Measurements from ENCODE around the gene TMEM255B. TPM values are rescaled to one million over a fixed set of nuclear protein-coding genes. Genes with fewer than 3 reads are reported as not detected.

Gene TMEM255B
- total and polyA plus RNA-seq, 2 donors (not counting 3 experiments of a cell fraction or from before 2014, with no cell fraction given) = 105 to 121 TPM

- TF ChIP-seq, protein P1, sequence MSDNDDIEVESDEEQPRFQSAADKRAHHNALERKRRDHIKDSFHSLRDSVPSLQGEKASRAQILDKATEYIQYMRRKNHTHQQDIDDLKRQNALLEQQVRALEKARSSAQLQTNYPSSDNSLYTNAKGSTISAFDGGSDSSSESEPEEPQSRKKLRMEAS (IDR thresholded peaks at IDR 0.05; ENCODE audit: insufficient read depth, insufficient read length) = no peak
- TF ChIP-seq FOS (IDR thresholded peaks at IDR 0.05; ENCODE audit: borderline replicate concordance, insufficient read depth, low read length) (no peak), POLR2AphosphoS5 (IDR thresholded peaks at IDR 0.05; ENCODE audit: insufficient read depth, low read depth, low read length) (no peak), POLR2A (IDR thresholded peaks at IDR 0.05; ENCODE audit: low read depth, low read length) (no peak), EZH2 (IDR thresholded peaks at IDR 0.05; ENCODE audit: borderline replicate concordance, low read depth, low read length, severe bottlenecking) (no peak), MYC (IDR thresholded peaks at IDR 0.05; ENCODE audit: low read depth, low read length) (no peak), GATA2 (IDR thresholded peaks at IDR 0.05; ENCODE audit: insufficient read depth, insufficient read length, low read depth, low read length) (no peak)
- Histone ChIP-seq H3K27ac (ENCODE audit: insufficient read depth, low read depth, low read length) (peak overlapping the region; percentile 36), H3K4me2 (ENCODE audit: insufficient read depth, low read length) (no peak overlapping the region), H3K36me3 (ENCODE audit: control insufficient read depth in 2 of 2, extremely low read depth in 1 of 2, insufficient read depth in 2 of 2, low read length in 2 of 2) (peaks cover 19 to 40% of the 10 kb centered on the region in 2 experiments), H3K79me2 (ENCODE audit: control insufficient read depth, insufficient read depth, low read length) (peaks cover 2% of the 10 kb centered on the region), H3K9ac (replicated peaks; ENCODE audit: extremely low read depth, insufficient read depth, low read length) (no peak overlapping the region), H3K9me3 (replicated peaks; ENCODE audit: control insufficient read depth, insufficient read depth, low read length) (no peaks in the 10 kb centered on the region), H4K20me1 (replicated peaks; ENCODE audit: control insufficient read depth, extremely low read depth, insufficient read depth, low read length) (no peaks in the 10 kb centered on the region), H3K9me1 (replicated peaks; ENCODE audit: control insufficient read depth, extremely low read depth, insufficient read depth, low read length) (no peaks in the 10 kb centered on the region), H2AFZ (ENCODE audit: low read depth, low read length) (no peak overlapping the region), H3K4me3 (replicated peaks in 1 of 3; ENCODE audit: insufficient read depth in 1 of 3, low read depth in 1 of 3, low read length in 3 of 3) (no peak overlapping the region), H3K4me1 (ENCODE audit: control insufficient read depth, extremely low read depth, insufficient read depth, low read length) (peaks cover 39% of the 10 kb centered on the region), H3K27me3 (ENCODE audit: control insufficient read depth in 2 of 2, insufficient read depth in 2 of 2, low read length in 2 of 2) (no peaks in the 10 kb centered on the region)
- BruUV-seq (replicated peaks) = no TSS peak
- CTCF ChIA-PET = interaction anchor here (1.4 kb wide), 1 partner anchor 12 kb away, joined by 3 read pairs; the partner anchor contains the start of gene TMEM255B
- dilution Hi-C loops (cut with MboI; ENCODE audit: extremely low pct_ligation_motif_present, low sequenced_read_pairs) = no loop called here
- DNase-seq (ENCODE audit: low read depth, low spot score) (no peak), FAIRE-seq (no peak)
- intact Hi-C loops (cut with micrococcal nuclease) = no loop called here
- POLR2A ChIA-PET = no interaction called here
Measured at GRCh38 chr13:113770937-113771336, 11.9 kb downstream of the TMEM255B start.

GRCh38 chr13:113771709-113772331 lies 12.8 kb downstream of the TMEM255B start:
- peak overlapping the region; percentile 15 for H3K9ac ChIP-seq (replicated peaks; ENCODE audit: extremely low read depth, insufficient read depth, low read length)
- H3K4me1 ChIP-seq (ENCODE audit: control insufficient read depth, extremely low read depth, insufficient read depth, low read length) = peaks cover 39% of the 10 kb centered on the region
- H3K27me3 ChIP-seq (ENCODE audit: control insufficient read depth in 2 of 2, insufficient read depth in 2 of 2, low read length in 2 of 2) = no peaks in the 10 kb centered on the region
- H3K4me2 ChIP-seq (ENCODE audit: insufficient read depth, low read length) = peak overlapping the region; percentile 65
- H3K27ac ChIP-seq (ENCODE audit: insufficient read depth, low read depth, low read length) = peak overlapping the region; percentile 91
- H3K79me2 ChIP-seq (ENCODE audit: control insufficient read depth, insufficient read depth, low read length) = peaks cover 2% of the 10 kb centered on the region
- DNase-seq (ENCODE audit: low read depth, low spot score) = peak; percentile 92
- no peaks in the 10 kb centered on the region for H4K20me1 ChIP-seq (replicated peaks; ENCODE audit: control insufficient read depth, extremely low read depth, insufficient read depth, low read length)
- peaks cover 17 to 33% of the 10 kb centered on the region in 2 experiments for H3K36me3 ChIP-seq (ENCODE audit: control insufficient read depth in 2 of 2, extremely low read depth in 1 of 2, insufficient read depth in 2 of 2, low read length in 2 of 2)
- ChIA-PET CTCF (interaction anchor here (1.4 kb wide), 1 partner anchor 13 kb away, joined by 3 read pairs; the partner anchor contains the start of gene TMEM255B), POLR2A (no interaction called here)
- FAIRE-seq = peak; percentile 93
- BruUV-seq (replicated peaks) = TSS peak; percentile 83
- H3K4me3 ChIP-seq (replicated peaks in 1 of 3; ENCODE audit: insufficient read depth in 1 of 3, low read depth in 1 of 3, low read length in 3 of 3) = no peak overlapping the region
- no peak for TF ChIP-seq EZH2 (IDR thresholded peaks at IDR 0.05; ENCODE audit: borderline replicate concordance, low read depth, low read length, severe bottlenecking)
- peak; percentile 92 for TF ChIP-seq GATA2 (IDR thresholded peaks at IDR 0.05; ENCODE audit: insufficient read depth, insufficient read length, low read depth, low read length)
- peak; percentile 82 for TF ChIP-seq FOS (IDR thresholded peaks at IDR 0.05; ENCODE audit: borderline replicate concordance, insufficient read depth, low read length)
- no peak for TF ChIP-seq POLR2AphosphoS5 (IDR thresholded peaks at IDR 0.05; ENCODE audit: insufficient read depth, low read depth, low read length)
- TF ChIP-seq JUN (IDR thresholded peaks at IDR 0.05; ENCODE audit: borderline replicate concordance, insufficient read depth, insufficient read length, low read depth) = peak; percentile 84
- TF ChIP-seq MYC (IDR thresholded peaks at IDR 0.05; ENCODE audit: low read depth, low read length) = no peak
- TF ChIP-seq, protein P2, sequence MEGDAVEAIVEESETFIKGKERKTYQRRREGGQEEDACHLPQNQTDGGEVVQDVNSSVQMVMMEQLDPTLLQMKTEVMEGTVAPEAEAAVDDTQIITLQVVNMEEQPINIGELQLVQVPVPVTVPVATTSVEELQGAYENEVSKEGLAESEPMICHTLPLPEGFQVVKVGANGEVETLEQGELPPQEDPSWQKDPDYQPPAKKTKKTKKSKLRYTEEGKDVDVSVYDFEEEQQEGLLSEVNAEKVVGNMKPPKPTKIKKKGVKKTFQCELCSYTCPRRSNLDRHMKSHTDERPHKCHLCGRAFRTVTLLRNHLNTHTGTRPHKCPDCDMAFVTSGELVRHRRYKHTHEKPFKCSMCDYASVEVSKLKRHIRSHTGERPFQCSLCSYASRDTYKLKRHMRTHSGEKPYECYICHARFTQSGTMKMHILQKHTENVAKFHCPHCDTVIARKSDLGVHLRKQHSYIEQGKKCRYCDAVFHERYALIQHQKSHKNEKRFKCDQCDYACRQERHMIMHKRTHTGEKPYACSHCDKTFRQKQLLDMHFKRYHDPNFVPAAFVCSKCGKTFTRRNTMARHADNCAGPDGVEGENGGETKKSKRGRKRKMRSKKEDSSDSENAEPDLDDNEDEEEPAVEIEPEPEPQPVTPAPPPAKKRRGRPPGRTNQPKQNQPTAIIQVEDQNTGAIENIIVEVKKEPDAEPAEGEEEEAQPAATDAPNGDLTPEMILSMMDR (IDR thresholded peaks at IDR 0.05; ENCODE audit: extremely low read depth in 1 of 2, insufficient read depth in 1 of 2, low read depth in 1 of 2, low read length in 2 of 2) = no peak
- TF ChIP-seq POLR2A (IDR thresholded peaks at IDR 0.05; ENCODE audit: low read depth, low read length) = peak; percentile 63
- TF ChIP-seq, protein P1 (IDR thresholded peaks at IDR 0.05; ENCODE audit: insufficient read depth, insufficient read length) = no peak
- H2AFZ ChIP-seq (ENCODE audit: low read depth, low read length) = no peak overlapping the region
- no peaks in the 10 kb centered on the region for H3K9me3 ChIP-seq (replicated peaks; ENCODE audit: control insufficient read depth, insufficient read depth, low read length)
- intact Hi-C loops (cut with micrococcal nuclease) (no loop called here), dilution Hi-C loops (cut with MboI; ENCODE audit: extremely low pct_ligation_motif_present, low sequenced_read_pairs) (no loop called here)
- H3K9me1 ChIP-seq (replicated peaks; ENCODE audit: control insufficient read depth, extremely low read depth, insufficient read depth, low read length) = no peaks in the 10 kb centered on the region
